NCI-H1694 (cell line): ENCODE results near the gene FAM43B.

Experiments
- DNase-seq: peaks from one replicate; lab custom pipeline; 2025; lab: John Stamatoyannopoulos, UW

FAM43B gene

GRCh38 chr1:20590306-20590777, 38.0 kb downstream of the FAM43B start:
- no peak for DNase-seq

- no peak for DNase-seq
Measured at GRCh38 chr1:20593756-20594155, 41.4 kb downstream of the FAM43B start.

GRCh38 chr1:20594746-20595145, 42.4 kb downstream of the FAM43B start:
- no peak for DNase-seq

GRCh38 chr1:20596106-20596505, 43.7 kb downstream of the FAM43B start:
- no peak for DNase-seq

GRCh38 chr1:20597650-20598049, 45.3 kb downstream of the FAM43B start:
- no peak for DNase-seq

- no peak for DNase-seq
Measured at GRCh38 chr1:20600156-20600555, 47.8 kb downstream of the FAM43B start.

- no peak for DNase-seq
Measured at GRCh38 chr1:20601129-20601825, 48.9 kb downstream of the FAM43B start.

GRCh38 chr1:20602851-20603450, 50.6 kb downstream of the FAM43B start:
- no peak for DNase-seq

GRCh38 chr1:20603504-20604464, 51.4 kb downstream of the FAM43B start:
- DNase-seq = no peak
